HCT116 (cell line): ENCODE data around the gene CTIF.

Experiments
- EZH2 ChIP-seq: fragments of 200-600 bp; sonication (generic); IDR thresholded peaks from 2 replicates; pipeline ENCODE4 v1.6.1; 2017; ENCODE audit warnings: antibody characterized with exemption, mixed run types
- POLR2A ChIP-seq: IDR thresholded peaks from 2 replicates; pipeline ENCODE4 v1.7.0; 2011; ENCODE audit warnings: borderline replicate concordance; ENCODE audit not compliant: insufficient read depth, insufficient read length; ENCODE audit errors: extremely low read depth
- POLR2AphosphoS5 ChIP-seq: IDR thresholded peaks from 2 replicates; pipeline ENCODE4 v1.6.1; 2011; ENCODE audit warnings: mild to moderate bottlenecking, low read depth, low read length, moderate library complexity
- SP1 ChIP-seq: IDR thresholded peaks from 2 replicates; pipeline ENCODE4 v1.6.1; 2012; ENCODE audit warnings: low read depth
- SRF ChIP-seq: IDR thresholded peaks from 2 replicates; pipeline ENCODE4 v1.6.1; 2012; ENCODE audit warnings: low read depth
- TF ChIP-seq, protein P1 (sequence below): IDR thresholded peaks from 2 replicates; pipeline ENCODE4 v1.6.1; 2011; ENCODE audit warnings: mild to moderate bottlenecking, low read length, moderate library complexity; ENCODE audit not compliant: insufficient replicate concordance; ENCODE audit errors: extremely low read depth
- TF ChIP-seq, protein P2 (sequence below), 3 experiments: fragments of 200-600 bp in 1 of 3; sonication (generic) in 1 of 3; IDR thresholded peaks in 2 of 3; conservative IDR thresholded peaks in 1 of 3; 2 replicates each; pipeline ENCODE4 v1.5.1; 2012 to 2017; ENCODE audit warnings: low read depth in 2 of 3, low read length in 2 of 3, antibody characterized with exemption in 1 of 3, borderline replicate concordance in 1 of 3, control low read depth in 1 of 3, mild to moderate bottlenecking in 1 of 3, mixed read lengths in 1 of 3, mixed run types in 1 of 3, moderate library complexity in 1 of 3; ENCODE audit not compliant: insufficient read depth in 1 of 3

DNA sequence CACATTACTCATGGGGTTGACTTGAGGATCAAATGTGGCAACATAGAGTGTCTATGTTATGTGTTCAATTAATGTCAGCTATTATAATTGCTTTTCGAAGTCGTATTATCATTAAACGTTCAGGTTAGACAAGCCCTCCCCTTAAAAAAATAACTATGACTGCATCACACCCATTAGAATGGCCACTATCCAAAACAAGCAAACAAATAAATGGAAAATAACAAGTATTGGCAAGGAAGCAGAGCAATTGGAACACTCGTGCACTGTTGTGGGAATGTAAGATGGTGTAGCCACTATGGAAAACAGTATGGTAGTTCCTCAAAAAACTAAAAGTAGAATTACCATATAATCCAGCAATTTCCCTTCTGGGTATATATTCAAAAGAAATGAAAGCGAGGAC, 10.0 kb upstream of the CTIF start:
- TF ChIP-seq, protein P1, sequence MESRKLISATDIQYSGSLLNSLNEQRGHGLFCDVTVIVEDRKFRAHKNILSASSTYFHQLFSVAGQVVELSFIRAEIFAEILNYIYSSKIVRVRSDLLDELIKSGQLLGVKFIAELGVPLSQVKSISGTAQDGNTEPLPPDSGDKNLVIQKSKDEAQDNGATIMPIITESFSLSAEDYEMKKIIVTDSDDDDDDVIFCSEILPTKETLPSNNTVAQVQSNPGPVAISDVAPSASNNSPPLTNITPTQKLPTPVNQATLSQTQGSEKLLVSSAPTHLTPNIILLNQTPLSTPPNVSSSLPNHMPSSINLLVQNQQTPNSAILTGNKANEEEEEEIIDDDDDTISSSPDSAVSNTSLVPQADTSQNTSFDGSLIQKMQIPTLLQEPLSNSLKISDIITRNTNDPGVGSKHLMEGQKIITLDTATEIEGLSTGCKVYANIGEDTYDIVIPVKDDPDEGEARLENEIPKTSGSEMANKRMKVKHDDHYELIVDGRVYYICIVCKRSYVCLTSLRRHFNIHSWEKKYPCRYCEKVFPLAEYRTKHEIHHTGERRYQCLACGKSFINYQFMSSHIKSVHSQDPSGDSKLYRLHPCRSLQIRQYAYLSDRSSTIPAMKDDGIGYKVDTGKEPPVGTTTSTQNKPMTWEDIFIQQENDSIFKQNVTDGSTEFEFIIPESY, result no peak
- TF ChIP-seq SRF (no peak), EZH2 (no peak), POLR2AphosphoS5 (no peak), POLR2A (no peak), SP1 (no peak)
- TF ChIP-seq, protein P2, sequence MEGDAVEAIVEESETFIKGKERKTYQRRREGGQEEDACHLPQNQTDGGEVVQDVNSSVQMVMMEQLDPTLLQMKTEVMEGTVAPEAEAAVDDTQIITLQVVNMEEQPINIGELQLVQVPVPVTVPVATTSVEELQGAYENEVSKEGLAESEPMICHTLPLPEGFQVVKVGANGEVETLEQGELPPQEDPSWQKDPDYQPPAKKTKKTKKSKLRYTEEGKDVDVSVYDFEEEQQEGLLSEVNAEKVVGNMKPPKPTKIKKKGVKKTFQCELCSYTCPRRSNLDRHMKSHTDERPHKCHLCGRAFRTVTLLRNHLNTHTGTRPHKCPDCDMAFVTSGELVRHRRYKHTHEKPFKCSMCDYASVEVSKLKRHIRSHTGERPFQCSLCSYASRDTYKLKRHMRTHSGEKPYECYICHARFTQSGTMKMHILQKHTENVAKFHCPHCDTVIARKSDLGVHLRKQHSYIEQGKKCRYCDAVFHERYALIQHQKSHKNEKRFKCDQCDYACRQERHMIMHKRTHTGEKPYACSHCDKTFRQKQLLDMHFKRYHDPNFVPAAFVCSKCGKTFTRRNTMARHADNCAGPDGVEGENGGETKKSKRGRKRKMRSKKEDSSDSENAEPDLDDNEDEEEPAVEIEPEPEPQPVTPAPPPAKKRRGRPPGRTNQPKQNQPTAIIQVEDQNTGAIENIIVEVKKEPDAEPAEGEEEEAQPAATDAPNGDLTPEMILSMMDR (IDR thresholded peaks at IDR 0.05 in 2 of 3, conservative IDR thresholded peaks at IDR 0.05 in 1 of 3; ENCODE audit: borderline replicate concordance in 1 of 3, insufficient read depth in 1 of 3, low read depth in 2 of 3, low read length in 2 of 3), result no peak
